HG02623 (cell line): ENCODE data around the gene RBKS.
"Not testable (repeated sequence)": the region's sequence is repeated elsewhere in the genome, so short reads cannot be mapped to it uniquely, and the experiment has no call there.

ENCODE experiments used
- ATAC-seq: cut with Tn5 transposase; IDR thresholded peaks from one replicate; pipeline ENCODE4 v1.9.1; 2021; ENCODE audit warnings: moderate library complexity; ENCODE audit not compliant: unreplicated experiment

The RBKS gene

DNA sequence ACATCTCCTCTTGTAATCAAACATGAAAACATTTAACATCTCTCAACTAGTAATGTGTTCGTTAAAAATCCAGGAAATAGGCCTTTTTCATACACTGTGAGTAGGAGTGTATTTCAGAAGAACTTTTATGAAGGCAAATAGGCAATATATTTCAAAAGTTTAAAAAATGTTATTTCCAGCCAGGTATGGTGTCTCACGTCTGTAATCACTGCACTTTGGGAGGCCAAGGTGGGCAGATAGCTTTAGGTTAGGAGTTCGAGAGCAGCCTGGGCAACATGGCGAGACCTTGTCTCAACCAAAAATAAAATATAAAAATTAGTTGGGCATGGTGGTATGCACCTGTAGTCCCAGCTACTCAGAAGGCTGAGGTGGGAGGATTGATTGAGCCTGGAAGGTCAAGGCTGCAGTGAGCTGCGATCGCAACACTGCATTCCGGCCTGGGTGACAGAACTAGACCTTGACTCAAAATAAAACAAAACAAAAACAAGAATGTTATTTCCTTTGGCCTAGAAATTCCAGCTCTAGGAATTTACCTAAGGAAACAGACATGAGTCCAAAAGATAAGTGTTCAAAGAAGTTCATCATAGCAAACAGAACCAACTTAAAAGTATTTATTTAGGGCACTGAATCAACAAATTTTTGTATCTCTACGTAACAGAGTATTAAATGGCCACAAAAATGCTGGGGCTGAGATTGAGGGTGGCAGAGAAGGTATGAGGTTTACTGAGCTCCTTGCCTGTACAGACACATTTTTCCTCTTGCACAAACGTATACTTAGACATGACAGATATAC, 14.9 kb downstream of the RBKS start:
- ATAC-seq = no peak

DNA sequence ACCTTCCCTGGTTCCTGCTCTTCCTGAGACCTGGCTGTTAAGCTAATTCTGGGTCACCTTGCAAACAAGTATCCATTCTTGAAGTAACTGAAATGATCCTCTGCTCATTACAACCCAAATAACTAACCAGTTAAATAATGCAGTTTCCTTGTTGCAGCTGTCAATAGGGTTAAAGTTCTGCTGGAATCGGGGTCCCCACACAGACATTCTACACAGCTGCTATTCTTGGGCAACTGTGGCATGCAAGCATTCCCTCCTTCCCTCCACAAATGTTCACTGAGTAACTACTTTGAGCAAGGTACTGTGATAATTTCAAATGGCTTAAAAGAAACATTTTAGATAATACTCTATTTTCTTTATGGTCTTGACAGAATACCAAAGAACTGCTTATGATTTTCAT, 17.1 kb downstream of the RBKS start:
- ATAC-seq = no peak

GRCh38 chr2:27871802-27872201, 18.4 kb downstream of the RBKS start:
- no peak for ATAC-seq

GRCh38 chr2:27870724-27871123, 19.5 kb downstream of the RBKS start:
- ATAC-seq = no peak

GRCh38 chr2:27869763-27870162, 20.4 kb downstream of the RBKS start:
- no peak for ATAC-seq

DNA sequence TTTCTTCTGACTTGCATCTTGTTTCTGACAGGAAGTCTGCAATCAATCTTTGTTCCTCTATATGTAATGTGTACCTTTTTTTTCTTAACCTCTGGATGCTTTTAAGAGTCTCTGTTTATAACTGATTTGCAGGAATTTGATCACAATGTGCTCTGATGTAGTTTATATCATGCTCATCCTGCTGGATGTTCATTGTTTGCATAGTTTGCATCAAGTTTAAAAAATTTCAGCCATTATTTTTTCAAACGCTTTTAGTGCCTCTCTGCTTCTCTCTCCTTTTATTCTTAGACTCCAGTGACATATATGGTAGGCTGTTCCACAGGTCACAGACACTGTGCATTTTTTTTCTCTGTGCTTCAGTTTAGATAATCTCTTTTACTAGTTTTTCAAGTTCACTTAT, 23.9 kb downstream of the RBKS start:
- ATAC-seq = no peak

- ATAC-seq = not testable (repeated sequence)
Observed at GRCh38 chr2:27863955-27864354, 26.2 kb downstream of the RBKS start.

DNA sequence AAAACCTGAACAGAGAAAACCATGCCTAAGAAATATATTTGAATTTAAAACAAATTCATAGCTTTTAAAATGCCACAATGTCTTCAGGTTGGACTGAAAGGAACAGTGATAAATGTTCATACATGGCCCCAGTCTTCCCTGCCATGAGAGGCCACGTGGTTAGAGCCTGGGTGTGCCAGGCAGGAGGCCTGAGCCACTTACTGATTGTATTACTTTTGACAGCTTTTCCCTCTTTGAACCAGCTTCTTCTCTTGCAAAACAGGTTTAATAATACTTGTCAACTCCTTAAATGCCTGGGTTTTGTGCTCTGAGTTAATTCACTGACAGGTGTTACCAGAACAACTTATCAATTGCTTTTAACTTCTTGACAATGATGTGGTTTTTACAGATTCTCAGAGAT, 27.0 kb downstream of the RBKS start:
- no peak for ATAC-seq

- no peak for ATAC-seq
Observed at GRCh38 chr2:27860111-27860510, 30.1 kb downstream of the RBKS start.

DNA sequence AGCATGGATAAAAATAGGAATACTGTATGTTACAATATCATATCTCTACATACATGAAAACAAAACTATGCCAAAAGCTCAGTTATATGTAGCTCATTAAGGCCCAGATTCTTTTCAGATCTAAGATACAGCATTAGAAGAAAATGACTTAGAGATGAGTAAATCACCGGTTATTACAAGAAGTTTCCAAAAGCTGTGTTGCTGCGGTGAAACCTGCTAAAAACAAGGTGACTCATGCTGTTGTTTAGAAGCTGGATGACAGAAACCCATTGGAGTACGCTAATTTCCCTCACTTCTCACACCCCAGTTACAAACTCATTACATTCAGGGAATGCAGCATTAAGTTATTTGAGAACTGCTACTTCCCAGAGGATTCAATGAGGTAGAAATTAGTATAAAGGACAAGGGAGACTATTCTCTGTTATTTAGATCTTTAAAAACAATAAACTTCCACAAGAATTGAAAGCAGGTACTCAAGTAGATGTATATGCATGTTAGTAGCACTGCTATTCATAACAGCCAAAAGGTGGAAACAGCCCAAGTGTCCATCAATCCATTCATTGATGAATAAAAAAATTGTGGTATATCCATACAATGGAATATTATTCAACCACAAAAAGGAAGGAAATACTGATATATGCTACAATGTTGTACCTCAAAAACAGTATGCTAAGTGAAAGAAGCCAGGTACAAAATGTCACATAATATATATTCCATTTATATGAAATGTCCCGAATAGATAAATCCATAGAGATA, 32.6 kb downstream of the RBKS start:
- no peak for ATAC-seq

GRCh38 chr2:27856956-27857355, 33.2 kb downstream of the RBKS start:
- ATAC-seq = no peak

DNA sequence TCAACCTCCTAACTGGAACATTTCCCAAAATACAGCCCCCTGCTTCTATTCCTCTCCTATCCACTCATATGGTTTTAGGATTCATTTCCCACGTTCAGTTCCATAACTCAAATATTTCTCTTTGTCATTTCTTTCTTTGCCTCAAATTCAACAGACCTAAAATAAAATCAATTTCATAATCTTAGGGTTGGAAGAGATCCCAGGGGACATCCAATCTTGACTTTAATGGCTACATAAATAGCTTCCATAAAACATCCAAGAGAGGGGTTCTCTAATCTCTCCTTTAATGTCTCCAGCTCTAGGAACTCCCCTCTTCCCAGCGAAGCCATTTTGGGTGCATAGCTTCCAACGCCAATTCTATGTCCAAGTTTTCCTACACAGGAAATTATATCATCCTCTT, 33.8 kb downstream of the RBKS start:
- ATAC-seq = no peak

DNA sequence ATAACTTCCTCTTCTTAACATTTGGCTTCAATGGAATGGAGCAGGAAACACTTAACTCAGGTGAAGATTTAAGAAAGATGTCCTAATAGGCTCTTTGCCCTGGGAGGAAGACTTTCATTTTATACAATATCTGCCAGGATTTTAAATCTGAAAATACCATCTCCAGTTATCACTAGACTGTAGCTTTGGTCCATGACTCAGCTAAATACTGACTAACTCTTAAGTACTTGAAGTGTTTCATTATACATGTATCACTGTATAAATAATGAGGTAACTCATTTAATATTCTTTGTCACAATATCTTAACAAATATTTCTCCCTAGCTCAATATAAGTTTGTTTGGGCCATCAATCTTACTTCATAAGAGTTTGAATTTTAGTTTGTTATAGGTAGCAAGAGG, 34.7 kb downstream of the RBKS start:
- no peak for ATAC-seq

DNA sequence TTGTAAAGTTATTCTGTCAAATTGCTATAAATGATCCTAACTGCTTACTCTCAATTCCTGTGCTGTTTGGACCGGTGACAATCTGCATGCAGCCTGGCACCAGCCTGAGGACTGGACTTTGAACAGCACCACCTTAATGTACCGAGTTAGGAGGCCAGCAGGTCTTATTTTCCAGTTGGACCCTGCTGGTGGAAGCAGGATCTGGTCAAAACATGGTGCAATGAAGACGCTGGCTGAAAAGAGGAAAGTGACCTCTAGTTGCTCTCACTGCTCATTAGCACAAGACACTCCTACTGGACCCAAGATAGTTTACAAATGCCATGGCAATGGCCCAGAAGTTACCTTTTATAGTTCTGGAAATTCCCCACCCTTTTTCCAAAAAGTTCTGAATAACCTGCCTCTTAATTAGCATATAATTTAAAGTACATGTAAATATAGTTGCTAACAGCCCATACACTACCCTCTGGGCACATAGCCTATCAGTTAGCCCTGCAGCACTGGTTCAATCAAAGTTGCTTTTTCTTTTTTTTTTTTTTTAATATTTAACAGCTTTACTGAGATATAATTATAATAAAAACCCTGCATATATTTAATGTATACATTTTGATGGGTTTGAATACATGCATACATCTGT, 35.8 kb downstream of the RBKS start:
- no peak for ATAC-seq

DNA sequence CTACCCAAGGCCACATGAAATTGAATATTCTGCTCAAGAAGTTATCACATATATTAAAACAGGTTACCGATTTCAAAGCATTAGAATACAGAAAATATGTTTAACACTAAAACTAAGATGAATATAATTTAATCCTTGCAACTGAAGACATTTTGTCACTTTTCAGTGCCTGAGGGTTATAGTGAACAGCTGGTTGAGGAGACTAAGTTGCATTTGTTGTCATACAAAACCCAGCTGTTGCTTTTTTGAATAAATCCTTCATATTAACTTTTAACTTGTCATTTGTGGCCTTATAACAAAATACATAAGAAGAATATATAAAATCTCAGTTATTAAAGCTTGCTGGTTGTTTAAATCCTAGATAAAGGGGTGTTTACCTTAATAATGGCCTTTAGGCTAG, 37.5 kb downstream of the RBKS start:
- no peak for ATAC-seq

DNA sequence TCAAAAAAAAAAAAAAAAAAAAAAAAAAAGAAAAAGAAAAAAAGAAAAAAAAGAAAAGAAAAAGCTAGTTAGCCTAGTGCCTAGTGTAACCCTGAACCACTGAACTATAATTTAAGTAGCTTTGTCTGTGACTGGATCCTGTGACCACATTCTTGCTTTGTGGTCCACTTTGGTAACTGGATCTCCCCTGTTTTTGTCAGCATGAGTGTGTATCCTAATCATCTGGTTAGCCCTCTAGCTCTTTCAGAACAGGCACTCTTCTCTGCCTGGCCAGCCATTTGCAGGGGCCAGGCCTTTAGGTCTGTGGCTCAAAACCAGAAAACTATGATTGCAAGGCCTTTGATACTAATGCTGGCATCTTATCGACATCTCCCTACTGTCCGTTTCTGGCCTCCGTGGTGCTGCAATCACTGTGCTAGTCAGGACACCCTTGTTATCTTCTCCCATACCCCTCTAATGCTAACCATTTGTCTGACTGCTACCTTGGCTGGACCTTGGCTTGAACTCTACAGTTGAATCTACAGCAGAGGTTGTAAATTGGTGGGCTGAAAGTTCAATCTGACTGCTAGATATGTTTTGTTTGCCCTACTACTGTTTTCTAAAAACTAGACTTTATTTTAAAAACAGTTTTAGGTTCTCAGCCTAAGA, 40.5 kb downstream of the RBKS start:
- ATAC-seq = no peak

DNA sequence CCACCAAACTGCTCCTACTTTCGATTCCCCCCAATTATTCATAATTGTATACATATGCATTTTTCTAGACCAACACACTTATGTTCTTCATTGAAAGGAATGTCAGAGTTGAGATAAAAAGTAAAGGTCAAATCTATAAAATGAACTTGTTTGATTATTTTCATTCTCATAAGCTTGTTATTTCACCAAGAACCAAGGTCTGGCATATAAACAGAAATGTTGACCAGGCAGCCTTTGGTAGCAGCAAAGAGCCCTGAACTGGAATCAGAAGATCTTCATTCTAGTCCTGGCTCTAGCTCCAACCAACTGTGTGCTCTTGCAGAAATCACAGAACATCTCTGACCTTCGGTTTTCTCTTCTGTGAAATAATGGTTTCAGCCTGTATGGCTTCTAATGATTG, 42.9 kb downstream of the RBKS start:
- ATAC-seq = no peak

- no peak for ATAC-seq
Observed at GRCh38 chr2:27844821-27845255, 45.3 kb downstream of the RBKS start.

DNA sequence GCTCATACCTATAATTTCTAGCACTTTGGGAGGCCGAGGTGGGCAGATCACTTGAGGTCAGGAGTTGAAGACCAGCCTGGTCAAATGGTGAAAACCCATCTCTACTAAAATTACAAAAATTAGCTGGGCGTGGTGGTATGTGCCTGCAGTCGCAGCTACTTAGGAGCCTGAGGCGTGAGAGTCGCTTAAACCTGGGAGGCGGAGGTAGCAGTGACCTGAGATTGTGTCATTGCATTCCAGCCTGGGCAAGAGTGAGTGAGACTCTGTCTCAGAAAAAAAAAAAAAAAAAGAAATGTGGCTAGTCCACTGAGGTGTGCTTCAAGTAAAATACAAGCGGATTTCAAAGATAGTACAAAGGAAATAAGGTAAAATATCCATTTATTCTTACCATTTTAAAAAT, 46.2 kb downstream of the RBKS start:
- no peak for ATAC-seq

DNA sequence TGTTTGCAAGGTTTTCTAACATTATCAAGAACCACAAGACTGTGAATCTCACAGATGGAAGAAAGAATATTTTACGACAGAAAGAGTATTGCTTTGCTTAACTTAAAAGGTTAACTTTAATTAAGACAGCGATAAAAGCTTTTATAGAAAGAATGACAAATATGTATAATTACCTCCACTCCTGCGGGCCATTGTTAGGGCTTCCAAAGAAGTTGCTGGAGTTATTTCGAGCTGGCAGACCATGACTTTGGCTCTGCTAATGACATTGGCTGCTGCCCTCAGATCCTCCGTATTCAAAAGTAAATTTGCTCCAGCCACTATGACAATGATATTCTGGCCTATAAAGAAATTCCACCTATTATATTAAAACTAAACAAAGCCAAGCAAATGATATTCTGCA, 47.3 kb downstream of the RBKS start:
- ATAC-seq = no peak

DNA sequence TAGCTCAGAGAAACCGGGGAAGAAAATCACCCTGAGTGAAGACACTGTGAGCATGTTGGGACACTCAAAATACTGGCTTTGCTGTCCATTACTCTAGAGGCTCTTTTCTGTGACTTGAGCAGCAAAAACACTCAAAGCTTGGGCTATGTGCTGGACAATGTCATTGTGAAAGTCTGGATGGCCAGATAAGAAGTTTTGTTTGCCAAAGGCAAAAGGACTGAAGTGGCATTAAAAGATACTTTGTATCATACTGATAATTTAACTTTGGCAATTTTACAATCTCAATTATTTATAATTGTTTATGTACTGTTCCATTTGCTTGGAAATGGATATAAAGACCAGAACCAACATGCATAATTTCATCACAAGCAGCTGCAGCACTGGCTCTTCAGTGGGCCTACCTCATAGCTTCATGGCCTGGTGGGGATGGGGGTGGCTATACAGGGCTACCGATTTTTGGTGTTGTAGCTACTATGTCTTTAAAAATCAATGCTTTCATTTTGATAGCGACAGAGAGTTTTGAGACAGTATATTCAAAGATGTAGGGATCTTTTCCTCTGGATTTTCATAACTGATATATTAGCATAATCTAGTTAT, 51.1 kb downstream of the RBKS start:
- ATAC-seq = no peak
